GM18870 (cell line): Measurements from ENCODE around the gene CCL11.

Experiments
- ATAC-seq: cut with Tn5 transposase; IDR thresholded peaks from one replicate; pipeline ENCODE4 v1.9.1; 2021; ENCODE audit warnings: moderate library complexity; ENCODE audit not compliant: unreplicated experiment

The CCL11 gene

DNA sequence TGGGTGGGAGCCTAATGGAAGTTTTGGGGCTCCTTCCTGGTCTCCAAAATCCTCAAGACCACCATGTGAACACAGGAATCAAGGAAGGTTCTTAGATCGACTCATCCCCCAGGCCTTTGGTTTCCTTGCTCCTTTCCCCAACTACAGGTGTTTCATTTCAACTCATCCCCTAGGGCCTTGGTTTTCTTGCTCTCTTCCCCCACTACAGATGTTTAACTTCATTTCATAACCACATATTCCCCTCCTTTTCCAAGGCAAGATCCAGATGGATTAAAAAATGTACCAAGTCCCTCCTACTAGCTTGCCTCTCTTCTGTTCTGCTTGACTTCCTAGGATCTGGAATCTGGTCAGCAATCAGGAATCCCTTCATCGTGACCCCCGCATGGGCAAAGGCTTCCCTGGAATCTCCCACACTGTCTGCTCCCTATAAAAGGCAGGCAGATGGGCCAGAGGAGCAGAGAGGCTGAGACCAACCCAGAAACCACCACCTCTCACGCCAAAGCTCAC, at the start of gene CCL11:
Gene CCL11 (plus strand): TSS at position 457 of the 507 bp plus-strand sequence. CDS start 67 bp downstream, outside the sequence.
- no peak for ATAC-seq

DNA sequence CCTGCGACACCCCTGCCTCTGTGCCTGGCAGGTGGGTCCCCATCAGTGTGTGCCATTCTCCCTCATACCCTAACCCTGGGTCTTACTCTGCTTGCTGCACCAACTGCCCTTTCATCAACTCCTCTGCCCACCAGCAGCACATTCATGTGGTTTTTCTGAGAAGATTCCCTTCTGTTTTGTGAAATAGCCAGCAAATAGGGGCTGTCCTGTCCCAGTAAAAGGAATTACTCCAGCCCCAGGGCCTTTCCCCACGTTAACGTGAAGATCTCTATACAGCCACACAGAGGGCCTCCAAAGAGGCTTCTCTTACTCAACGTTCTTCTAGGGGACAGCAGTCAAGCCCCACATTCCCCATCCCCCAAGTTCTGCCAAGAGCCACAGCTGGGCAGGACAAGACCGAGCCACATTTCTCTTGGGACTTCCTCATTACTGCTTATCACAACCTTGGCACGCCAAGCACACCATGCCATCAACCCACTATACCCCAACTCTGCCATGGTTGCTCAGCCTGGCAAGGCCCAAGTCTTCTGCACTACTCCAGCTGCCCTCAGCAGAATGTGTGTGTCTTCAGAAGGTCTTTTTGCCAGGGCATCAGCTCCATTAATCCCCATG, 49.2 kb upstream of the CCL11 start:
- no peak for ATAC-seq

DNA sequence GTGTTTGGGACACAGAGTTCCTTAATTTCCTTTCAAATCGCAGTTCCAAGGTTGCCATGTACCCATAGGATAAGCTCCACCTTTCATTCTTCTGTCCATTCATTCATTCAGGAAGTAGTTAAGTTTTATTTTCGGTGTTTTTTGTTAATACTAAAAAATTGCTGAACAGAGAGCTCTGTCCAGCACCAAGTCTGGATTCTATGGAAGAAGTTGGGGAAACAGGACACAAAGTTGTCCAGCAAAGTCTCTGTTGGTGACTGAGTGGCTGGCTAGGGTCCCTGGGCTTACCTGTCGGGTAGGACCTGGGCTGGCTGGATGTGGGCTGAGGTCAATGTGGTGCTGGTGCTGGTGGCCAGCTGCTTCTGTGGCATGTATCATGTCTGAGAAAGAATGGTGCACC, 48.1 kb upstream of the CCL11 start:
- no peak for ATAC-seq

DNA sequence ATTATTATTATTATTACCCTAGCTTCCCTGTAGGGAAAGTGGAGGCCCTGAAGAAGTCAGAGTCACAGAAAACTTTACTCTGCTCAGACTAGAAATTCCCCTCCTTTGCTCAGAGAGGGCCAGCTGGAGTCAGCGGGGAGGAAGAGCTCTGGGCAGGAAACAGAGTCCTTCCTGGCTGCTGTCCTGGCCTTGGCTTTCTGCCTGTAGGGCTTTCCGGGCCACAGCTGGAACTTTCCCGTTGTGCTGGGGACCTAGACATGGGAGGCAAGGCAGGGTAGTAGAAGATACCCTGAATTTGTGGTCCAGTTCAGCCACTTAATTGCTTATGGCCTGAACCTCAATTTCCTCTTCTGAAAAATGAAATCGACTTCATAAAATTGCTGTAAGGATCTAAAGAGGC, 44.5 kb upstream of the CCL11 start:
- ATAC-seq: no peak

DNA sequence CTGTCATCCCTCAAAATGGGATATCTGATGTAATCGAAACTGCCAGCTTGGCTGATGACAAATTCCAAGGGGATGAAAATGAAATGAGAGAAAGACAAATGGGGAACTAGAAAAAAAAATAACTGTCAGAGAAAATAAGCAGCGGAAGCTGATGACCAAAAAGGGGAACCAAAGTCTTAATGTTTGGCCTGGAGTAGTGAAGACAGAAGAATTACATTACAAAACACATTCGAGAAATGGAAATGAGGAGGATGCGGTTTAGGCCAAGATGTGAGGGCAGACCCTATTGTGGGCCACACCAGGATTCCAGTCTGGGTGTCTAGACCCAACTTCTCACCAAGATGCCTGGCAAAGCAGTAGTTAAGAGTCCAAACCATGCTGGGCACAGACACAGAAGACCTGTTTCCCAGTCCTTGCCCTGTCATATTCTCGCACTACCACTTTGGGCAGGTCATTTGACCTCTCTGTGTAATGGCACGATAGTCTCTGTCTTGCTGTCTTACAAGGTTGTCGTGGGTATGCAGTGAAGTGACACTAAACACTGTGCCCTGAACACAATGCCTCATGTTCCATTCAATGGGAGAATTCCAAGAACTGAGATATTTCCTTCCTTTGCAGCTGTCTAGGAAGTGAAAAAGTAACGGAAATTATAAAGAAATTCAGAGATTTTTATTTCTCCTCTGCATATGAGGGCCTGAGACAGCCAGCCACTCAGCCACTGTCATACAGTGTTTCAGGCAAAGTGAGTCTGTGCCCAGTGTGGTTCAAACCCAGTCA, 42.8 kb upstream of the CCL11 start:
- ATAC-seq: no peak

DNA sequence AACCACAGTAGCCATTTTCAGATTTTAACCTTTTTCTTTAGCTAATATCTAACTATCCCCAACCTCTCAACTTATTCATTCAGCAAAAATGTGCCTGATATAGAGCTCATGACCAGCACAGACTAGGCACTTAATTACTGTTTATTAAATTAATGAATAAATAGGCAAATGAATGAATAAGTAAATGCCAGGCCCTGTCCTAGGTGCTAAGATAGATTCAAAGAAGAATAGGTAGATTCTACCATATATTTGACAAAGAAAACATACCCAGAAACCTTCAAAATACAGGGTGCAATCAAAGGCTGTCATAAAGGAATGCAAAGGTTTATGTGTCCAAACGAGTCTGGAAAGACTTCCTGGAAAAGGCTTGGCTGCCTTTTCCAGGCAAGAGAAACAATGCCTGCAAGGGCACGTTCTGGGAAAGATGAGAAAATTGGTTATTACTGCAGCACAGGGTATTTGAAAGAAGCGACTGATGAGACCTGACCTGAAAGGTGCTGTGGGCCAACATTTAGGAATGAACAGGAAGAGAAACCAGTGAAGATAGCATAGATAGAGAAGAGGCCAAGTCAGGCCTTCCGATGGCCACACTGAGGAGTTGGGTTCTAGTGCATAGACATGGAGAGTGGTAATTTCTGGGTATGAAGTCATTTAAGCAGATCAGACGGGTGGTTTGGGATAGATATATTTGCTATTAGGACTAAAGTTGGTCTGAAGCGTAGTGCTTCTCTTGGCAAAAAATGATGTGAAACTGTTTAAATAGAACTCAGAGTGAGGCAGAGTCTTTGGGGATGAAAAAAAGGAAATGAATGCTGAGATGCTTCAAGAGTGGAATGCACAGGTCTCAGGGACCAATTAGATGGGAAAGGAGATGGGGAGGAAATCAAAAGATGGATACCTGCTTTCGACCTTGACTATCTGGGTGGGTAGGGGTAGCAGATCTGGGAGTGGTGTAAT, 41.9 kb upstream of the CCL11 start:
- no peak for ATAC-seq

DNA sequence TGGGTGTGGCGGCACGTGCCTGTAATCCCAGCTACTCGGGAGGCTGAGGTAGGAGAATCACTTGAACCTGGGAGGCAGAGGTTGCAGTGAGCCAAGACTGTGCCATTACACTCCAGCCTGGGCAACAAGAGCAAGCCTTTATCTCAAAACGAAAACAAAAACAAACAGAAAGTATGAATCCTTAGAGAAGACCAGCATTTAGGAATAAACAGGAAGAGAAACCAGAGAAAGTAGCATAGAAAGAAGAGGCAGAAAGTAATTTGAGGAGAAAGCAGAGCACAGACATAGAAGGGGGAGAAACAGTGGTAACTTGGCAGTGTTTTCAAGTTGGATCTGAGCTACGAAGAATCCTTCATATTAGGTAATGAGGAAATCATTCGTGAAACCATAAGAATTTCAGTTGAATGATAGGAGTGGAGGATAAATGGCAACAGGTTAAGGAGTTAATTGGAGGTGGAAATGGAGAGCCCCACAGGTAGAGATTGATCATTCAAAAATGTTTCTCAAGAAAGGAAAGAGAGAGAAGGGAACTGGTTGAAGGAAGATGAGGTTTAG, 40.1 kb upstream of the CCL11 start:
- ATAC-seq: no peak

DNA sequence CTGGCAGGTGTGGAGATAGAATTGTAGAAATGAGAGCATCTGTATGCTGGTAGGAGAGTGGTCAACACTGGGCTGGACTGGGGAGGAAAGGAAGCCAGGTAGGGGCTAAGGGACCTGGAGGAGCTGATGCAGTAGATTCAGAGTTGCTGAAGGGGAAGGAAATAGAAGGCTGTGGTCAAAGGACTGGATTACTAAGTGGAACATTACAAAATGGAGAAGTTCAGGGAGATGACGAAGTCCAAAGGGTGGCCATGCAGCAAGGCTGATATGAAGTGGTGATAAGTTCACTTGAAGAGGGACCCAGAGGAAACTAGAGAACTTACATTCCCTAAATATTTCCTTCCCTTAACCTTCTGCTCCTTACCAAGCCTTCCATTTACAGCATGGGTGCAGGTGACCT, 39.1 kb upstream of the CCL11 start:
- no peak for ATAC-seq

DNA sequence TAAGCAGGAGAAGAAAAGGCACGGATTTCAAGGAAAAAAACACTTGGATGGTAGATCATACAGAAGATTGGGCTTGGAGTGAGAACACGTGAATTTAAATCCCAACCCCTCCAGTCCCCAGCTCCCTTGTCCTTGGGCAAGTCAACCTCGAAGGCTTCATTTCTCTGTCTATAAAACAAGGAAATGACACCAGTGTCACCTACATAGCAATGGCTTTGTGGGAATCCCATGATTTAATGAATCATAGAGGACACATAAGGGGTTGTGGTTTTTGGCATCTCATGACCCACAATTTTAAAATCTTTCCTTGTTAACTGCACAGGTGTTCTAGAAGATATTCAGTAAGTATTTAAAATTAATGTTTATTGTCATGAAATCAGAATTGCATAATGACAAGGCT, 38.7 kb upstream of the CCL11 start:
- no peak for ATAC-seq

DNA sequence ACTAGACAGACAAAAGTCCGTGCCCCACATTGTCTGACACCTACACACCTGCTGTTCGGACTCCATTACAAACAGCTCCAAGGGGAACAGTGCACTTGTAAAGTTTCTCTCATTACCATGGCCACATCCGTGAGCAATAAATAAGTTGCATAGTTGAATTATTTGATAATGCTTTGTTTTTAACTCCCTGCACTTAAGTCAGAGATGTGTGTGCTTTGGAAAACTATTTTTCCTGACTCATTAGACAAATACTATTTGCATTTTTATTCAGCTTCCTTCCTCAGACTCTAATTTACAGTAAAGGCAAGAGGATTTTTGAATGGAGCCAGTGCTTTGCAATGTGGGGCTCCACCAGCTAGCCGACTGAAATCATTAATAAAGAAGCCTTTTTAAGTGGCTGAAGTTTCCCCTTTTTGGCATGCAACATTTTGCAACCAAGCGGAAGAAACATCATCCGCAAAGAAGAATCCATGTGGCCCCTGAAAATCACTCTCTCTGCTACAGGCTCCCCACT, 37.0 kb upstream of the CCL11 start:
- ATAC-seq: no peak

DNA sequence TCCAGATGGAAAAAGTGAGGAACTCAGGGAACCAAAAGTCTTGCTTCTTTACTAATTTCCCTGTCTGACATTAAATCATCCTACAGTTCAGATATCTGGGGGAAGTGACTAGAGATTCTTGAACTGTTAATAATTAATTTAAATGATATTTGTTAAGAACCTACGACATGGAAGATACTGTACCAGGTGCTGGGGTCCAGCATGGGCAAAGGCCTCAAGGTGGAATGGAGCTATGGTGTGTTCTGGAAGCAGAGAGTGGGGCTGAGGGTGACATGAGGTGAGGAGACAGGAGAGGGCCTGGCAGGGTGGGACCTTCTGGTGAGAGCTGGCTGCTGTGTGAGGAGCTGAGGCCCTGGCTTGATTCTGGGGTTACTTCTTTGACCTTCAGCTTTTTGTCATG, 36.5 kb upstream of the CCL11 start:
- no peak for ATAC-seq

DNA sequence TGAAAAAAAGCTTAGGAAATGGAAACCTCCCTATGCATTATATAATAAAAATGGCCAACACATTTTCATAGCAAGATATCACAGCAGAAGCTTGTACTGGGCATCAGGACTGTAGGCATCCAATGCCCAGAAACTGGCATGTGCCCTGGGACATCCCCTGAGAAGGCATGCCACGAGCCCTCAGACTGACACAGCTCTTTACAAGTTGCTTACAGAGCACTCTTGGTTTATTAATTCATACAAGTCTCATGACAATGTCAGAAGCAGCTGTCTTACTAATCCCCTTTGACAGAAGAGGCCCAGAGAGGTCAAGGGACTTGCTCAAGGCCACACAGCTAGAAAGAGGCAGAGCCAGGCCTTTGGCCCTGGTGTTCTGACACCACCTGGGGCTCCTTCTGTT, 36.1 kb upstream of the CCL11 start:
- no peak for ATAC-seq

DNA sequence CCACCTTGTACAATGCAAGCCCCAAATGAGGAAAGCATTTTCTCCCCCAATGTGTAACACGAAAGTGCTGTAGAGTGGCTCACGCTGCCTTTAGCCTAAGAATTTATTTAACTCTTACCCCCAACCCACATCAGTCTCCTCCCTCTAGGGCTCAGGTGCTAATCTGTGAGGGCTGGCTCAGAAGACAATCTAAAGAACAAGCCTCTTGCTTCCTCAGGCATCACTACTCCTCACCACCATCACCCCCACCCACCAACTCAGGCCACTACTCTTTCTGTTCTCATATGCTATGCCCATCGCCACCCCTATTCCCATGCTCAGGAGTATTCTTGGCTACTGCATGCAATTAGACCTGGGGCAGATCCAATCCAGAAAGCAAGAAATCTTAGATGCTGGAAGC, 34.4 kb upstream of the CCL11 start:
- no peak for ATAC-seq

DNA sequence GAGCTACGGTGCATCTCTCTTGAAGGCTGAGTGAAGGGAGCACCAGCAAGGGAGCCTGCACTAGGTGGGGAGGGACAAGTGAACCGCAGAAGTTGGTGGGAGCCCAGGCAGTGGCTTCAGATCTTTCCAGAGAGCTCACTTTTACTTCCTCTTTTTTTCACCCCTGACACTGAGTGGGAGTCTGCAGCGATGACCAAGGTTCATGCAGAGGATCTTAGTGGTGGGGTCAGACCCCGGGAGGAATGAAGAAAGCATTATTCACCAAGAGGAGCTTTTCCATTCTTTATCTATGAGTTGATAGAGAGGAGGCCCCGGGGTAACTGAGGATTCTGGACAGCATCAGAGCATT, 33.5 kb upstream of the CCL11 start:
- ATAC-seq: no peak

DNA sequence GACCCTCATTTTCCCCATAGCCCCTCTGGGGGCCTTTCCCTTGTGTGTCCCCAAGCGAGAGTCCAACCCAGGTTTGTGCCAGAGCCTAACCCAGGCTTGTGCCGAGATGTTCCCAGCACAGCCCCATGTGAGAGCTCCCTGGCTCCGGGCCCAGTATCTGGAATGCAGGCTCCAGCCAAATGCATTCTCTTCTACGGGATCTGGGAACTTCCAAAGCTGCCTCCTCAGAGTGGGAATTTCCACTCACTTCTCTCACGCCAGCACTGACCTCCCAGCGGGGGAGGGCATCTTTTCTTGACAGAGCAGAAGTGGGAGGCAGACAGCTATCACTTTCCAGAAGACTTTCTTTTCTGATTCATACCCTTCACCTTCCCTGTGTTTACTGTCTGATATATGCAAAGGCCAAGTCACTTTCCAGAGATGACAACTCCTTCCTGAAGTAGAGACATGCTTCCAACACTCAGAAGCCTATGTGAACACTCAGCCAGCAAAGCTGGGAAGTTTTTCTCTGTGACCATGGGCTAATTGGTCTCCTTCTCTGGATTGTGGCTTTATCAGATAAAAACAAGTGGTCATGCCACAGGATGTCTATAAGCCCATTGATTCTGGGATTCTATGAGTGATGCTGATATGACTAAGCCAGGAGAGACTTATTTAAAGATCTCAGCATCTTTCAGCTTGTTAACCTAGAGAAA, 33.0 kb upstream of the CCL11 start:
- ATAC-seq: no peak

DNA sequence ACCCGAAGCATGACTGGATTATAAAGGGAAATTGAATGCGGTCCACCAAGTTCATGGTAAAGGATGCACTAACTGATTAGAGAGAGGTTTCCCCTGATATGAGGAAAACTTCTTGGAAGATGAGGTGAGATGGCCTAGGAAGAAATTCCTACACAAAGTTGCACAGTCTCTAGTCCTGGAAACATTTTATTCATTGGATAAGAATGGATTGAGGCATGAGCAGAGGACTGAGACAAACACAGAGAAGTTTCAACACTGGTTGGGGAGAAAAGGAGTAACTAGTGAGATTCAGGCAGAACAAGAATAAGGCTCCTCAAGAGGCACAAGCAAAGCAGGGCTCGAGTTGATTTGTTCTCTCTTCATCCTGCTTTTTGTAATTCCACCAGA, 32.4 kb upstream of the CCL11 start:
- no peak for ATAC-seq

DNA sequence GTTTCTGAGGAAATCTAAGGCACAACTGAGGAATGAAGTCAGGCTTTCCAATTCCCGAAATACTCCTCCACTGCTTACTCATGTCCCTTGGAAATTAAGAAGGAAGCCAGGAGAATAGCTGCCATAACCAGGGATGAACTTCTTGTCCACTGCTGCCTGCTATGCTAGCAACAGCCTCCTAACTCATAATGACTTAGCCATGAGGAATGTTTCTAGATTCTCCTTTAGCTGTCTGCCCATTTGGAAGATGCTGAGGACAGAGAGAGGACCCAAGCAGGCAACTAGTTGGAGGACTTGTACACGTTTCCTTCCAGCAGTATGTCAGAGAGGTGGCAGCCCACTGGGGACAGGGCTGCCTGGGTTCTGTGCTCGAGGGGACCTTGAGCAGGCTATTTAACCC, 31.4 kb upstream of the CCL11 start:
- ATAC-seq: no peak

DNA sequence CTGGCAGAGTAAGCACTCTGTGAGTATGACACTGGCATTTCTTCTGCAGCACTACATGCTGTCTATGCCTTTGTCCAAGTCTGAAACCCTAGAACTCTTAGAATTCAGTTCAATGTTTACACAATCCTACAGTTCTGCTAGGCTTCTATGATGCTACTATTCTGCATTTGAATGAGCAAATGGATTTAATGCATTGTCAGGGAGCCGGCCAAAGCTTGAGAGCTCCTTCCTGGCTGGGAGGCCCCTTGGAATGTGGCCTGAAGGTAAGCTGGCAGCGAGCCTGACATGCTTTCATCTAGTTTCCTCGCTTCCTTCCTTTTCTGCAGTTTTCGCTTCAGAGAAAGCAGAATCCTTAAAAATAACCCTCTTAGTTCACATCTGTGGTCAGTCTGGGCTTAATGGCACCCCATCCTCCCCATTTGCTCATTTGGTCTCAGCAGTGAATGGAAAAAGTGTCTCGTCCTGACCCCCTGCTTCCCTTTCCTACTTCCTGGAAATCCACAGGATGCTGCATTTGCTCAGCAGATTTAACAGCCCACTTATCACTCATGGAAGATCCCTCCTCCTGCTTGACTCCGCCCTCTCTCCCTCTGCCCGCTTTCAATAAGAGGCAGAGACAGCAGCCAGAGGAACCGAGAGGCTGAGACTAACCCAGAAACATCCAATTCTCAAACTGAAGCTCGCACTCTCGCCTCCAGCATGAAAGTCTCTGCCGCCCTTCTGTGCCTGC, 30.7 kb upstream of the CCL11 start, which contains the start of gene CCL2:
Gene CCL2 (plus strand): TSS at position 635 of the 730 bp plus-strand sequence. CDS start 65 bp downstream, at position 700.
- no peak for ATAC-seq

DNA sequence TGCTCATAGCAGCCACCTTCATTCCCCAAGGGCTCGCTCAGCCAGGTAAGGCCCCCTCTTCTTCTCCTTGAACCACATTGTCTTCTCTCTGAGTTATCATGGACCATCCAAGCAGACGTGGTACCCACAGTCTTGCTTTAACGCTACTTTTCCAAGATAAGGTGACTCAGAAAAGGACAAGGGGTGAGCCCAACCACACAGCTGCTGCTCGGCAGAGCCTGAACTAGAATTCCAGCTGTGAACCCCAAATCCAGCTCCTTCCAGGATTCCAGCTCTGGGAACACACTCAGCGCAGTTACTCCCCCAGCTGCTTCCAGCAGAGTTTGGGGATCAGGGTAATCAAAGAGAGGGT, 30.2 kb upstream of the CCL11 start:
- no peak for ATAC-seq

DNA sequence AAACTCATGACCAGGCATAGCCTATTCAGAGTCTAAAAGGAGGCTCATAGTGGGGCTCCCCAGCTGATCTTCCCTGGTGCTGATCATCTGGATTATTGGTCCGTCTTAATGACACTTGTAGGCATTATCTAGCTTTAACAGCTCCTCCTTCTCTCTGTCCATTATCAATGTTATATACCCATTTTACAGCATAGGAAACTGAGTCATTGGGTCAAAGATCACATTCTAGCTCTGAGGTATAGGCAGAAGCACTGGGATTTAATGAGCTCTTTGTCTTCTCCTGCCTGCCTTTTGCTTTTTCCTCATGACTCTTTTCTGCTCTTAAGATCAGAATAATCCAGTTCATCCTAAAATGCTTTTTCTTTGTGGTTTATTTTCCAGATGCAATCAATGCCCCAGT, 29.7 kb upstream of the CCL11 start:
- ATAC-seq: no peak
